HG03159 (cell line): ENCODE measurements around the gene TFAP2E.

ENCODE experiments used
- ATAC-seq: cut with Tn5 transposase; IDR thresholded peaks from one replicate; pipeline ENCODE4 v1.9.1; 2021; ENCODE audit warnings: mild to moderate bottlenecking, moderate library complexity; ENCODE audit not compliant: unreplicated experiment

Gene TFAP2E

GRCh38 chr1:35640380-35641232 lies 67.5 kb downstream of the TFAP2E start:
- ATAC-seq: no peak

- peak; percentile 70 for ATAC-seq
These were observed 68.2 kb downstream of the TFAP2E start, which contains the start of gene PSMB2 for GRCh38 chr1:35641233-35641866. Gene PSMB2, minus strand, starts transcription at chr1:35641526. Its CDS starts 94 bp downstream, at chr1:35641432.

- no peak for ATAC-seq
These were observed 69.4 kb downstream of the TFAP2E start for GRCh38 chr1:35642471-35642955.

GRCh38 chr1:35644204-35644603 lies 71.1 kb downstream of the TFAP2E start:
- no peak for ATAC-seq
